ENCODE data around the gene ITIH3.

- TF ChIP-seq CTCF (IDR thresholded peaks at IDR 0.05): no peak
- no peak for TF ChIP-seq POLR2A (IDR thresholded peaks at IDR 0.05)
Measured at GRCh38 chr3:52809662-52810377, 15.2 kb downstream of the ITIH3 start.

Data from Peyer's patch (tissue), 4 donors.